Suprapubic skin (tissue), 4 donors: ENCODE results near the gene PLCD1. TPM values are rescaled to one million over a fixed set of nuclear protein-coding genes. Genes with fewer than 3 reads are reported as not detected.

Experiments used
- DNase-seq, 2 donors: peaks; one replicate each; pipeline ENCODE4 v3.0.0-alpha.2; 2019; ENCODE audit warnings: low spot score in 2 of 2
- H3K27ac ChIP-seq: fragments of 200-600 bp; sonication (generic); one replicate; pipeline ENCODE4 v1.5.1; 2019
- H3K27me3 ChIP-seq: fragments of 200-600 bp; sonication (generic); one replicate; pipeline ENCODE4 v1.5.1; 2019
- H3K36me3 ChIP-seq: fragments of 200-600 bp; sonication (generic); one replicate; pipeline ENCODE4 v1.5.1; 2019
- H3K4me1 ChIP-seq: fragments of 200-600 bp; sonication (generic); one replicate; pipeline ENCODE4 v1.5.1; 2019
- H3K4me3 ChIP-seq: fragments of 200-600 bp; sonication (generic); one replicate; pipeline ENCODE4 v1.5.1; 2019; ENCODE audit warnings: mild to moderate bottlenecking
- H3K9me3 ChIP-seq: fragments of 200-600 bp; sonication (generic); one replicate; pipeline ENCODE4 v1.5.1; 2019
- EP300 ChIP-seq: sonication (generic); formaldehyde crosslinking; IDR thresholded peaks from one replicate; pipeline ENCODE4 v1.6.1; 2017; ENCODE audit warnings: antibody characterized with exemption
- POLR2A ChIP-seq, 2 donors: fragments of 450-650 bp; IDR thresholded peaks; one replicate each; pipeline ENCODE4 v1.6.1; 2017; ENCODE audit warnings: antibody characterized with exemption in 2 of 2, mild to moderate bottlenecking in 2 of 2, moderate library complexity in 2 of 2
- POLR2AphosphoS5 ChIP-seq, 3 donors: sonication (generic); formaldehyde crosslinking; IDR thresholded peaks; one replicate each; pipeline ENCODE4 v1.6.1; 2017; ENCODE audit warnings: antibody characterized with exemption in 3 of 3
- WGBS: methylation state at CpG from one replicate; pipeline ENCODE4 v1.1.5; 2018; 5-methylcytosine and 5-hydroxymethylcytosine counted together
- total RNA-seq, 4 donors: library from RNA; depleted of rRNA; stranded (reverse); fragments of >200 nt; gene quantifications; one replicate each; pipeline ENCODE4 v1.1.0, GENCODE V29; 2016
- TF ChIP-seq, protein P1 (sequence below), 2 donors: fragments of 200-600 bp in 1 of 2; fragments of 450-650 bp in 1 of 2; sonication (generic) in 1 of 2; IDR thresholded peaks; one replicate each; pipeline ENCODE4 v1.5.1; 2016 to 2019; ENCODE audit warnings: antibody characterized with exemption in 2 of 2, mild to moderate bottlenecking in 1 of 2, moderate library complexity in 1 of 2

Gene PLCD1
- total RNA-seq, 4 donors from 2014 or later = 32.3 to 42.2 (median 39.3) TPM

DNA sequence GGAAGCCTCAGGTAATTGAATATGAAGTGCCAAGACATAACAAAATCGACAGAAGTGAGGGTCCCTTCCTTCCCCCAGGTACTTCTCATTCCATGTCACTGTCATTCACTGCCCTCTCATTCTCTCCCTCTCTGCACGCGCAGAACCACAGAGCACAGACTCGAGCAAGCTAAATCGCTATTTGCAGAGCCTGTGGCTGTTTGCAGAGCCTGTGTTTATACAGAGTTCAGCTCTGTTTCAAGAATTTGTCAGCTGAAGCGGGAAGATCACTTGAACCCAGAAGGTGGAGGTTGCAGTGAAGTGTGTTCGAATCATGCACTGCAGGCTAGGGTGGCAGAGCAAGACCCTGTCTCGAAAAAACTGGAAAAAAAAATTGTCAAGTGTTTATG is 36.4 kb downstream of the PLCD1 start:
- WGBS = 85% methylated on average over 8 of the region's 8 CpGs
- H3K36me3 ChIP-seq = peaks cover 6% of the 10 kb centered on the region
- peaks cover 36% of the 10 kb centered on the region for H3K4me1 ChIP-seq
- DNase-seq = no peak
- no peaks in the 10 kb centered on the region for H3K27me3 ChIP-seq
- no peak overlapping the region for H3K4me3 ChIP-seq
- no peak for TF ChIP-seq EP300
- no peak for TF ChIP-seq POLR2AphosphoS5 (IDR thresholded peaks at IDR 0.05)
- no peak for TF ChIP-seq POLR2A (IDR thresholded peaks at IDR 0.05)
- TF ChIP-seq, protein P1, sequence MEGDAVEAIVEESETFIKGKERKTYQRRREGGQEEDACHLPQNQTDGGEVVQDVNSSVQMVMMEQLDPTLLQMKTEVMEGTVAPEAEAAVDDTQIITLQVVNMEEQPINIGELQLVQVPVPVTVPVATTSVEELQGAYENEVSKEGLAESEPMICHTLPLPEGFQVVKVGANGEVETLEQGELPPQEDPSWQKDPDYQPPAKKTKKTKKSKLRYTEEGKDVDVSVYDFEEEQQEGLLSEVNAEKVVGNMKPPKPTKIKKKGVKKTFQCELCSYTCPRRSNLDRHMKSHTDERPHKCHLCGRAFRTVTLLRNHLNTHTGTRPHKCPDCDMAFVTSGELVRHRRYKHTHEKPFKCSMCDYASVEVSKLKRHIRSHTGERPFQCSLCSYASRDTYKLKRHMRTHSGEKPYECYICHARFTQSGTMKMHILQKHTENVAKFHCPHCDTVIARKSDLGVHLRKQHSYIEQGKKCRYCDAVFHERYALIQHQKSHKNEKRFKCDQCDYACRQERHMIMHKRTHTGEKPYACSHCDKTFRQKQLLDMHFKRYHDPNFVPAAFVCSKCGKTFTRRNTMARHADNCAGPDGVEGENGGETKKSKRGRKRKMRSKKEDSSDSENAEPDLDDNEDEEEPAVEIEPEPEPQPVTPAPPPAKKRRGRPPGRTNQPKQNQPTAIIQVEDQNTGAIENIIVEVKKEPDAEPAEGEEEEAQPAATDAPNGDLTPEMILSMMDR (IDR thresholded peaks at IDR 0.05) = no peak
- H3K9me3 ChIP-seq = no peaks in the 10 kb centered on the region
- H3K27ac ChIP-seq = peak overlapping the region; percentile 81

DNA sequence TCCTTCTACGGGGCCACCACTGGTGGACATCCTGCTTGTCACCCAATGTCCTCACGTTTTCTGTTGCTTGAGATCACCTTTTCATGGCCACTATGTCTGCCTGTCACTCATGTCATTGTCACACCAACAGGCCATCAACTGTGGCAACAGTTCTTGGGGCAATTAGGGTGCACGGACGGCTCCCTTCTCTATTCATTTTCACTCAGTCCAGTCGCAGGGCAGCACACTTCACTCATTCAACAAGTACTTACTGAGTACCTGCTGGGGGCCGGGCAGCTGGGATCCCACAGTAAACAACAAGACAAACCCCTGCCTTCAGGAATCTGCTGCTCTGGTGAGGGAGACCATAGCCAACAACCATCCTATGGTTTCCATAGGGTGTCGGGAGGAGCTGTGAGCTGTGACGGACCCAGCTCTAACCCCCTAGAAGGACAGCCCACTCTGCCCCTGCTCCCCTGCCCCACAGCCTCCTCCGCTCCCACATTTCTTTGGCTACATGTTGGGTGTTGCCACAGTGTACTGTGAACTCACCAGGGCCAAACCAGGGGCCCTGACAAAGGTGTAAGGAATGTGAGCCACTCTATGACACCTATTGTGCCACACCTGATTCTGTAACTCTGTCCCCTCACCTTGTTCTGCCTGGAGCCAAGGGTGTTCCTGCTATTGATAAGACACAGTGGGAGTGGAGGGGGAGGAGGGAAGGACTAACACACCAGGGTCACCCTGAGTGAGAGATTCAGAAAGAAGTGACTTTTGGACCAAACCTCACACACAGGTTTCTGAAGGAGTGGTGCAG is 37.0 kb downstream of the PLCD1 start:
- peak; percentile 55 to 63 for DNase-seq
- H3K36me3 ChIP-seq = peaks cover 6% of the 10 kb centered on the region
- no peaks in the 10 kb centered on the region for H3K27me3 ChIP-seq
- WGBS = 85% methylated on average over 7 of the region's 9 CpGs
- H3K4me1 ChIP-seq = peaks cover 31% of the 10 kb centered on the region
- H3K4me3 ChIP-seq = no peak overlapping the region
- TF ChIP-seq EP300 (no peak), POLR2A (IDR thresholded peaks at IDR 0.05) (no peak), POLR2AphosphoS5 (IDR thresholded peaks at IDR 0.05) (no peak)
- TF ChIP-seq, protein P1 (IDR thresholded peaks at IDR 0.05) = no peak
- H3K9me3 ChIP-seq = no peaks in the 10 kb centered on the region
- peak overlapping the region; percentile 81 for H3K27ac ChIP-seq

DNA sequence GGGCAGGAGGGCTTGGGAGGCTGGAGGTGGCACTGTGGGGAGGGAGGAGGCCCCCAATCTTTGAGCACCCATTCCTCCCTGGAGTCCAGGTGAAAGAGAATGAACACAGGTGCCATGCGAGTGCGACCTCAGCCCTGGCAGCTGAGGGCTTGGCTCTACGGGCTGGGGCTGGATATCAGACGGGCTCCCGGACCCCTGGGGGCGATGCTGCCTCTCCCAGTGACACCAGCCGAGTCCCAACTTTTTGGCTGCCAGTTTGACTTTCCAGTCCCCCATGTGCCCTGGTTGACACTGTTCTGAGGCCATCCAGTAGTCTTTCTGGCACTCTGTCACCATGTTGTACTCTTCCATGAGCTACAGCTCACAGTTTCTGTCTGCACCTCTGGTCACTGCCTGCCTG is 37.6 kb downstream of the PLCD1 start:
- TF ChIP-seq POLR2A (IDR thresholded peaks at IDR 0.05) (no peak), EP300 (no peak), POLR2AphosphoS5 (IDR thresholded peaks at IDR 0.05) (no peak)
- TF ChIP-seq, protein P1 (IDR thresholded peaks at IDR 0.05) = no peak
- Histone ChIP-seq H3K9me3 (no peaks in the 10 kb centered on the region), H3K4me3 (no peak overlapping the region), H3K27me3 (no peaks in the 10 kb centered on the region), H3K36me3 (peaks cover 6% of the 10 kb centered on the region), H3K27ac (no peak overlapping the region), H3K4me1 (peaks cover 33% of the 10 kb centered on the region)
- peak; percentile 45 to 57 for DNase-seq
- WGBS = 82% methylated on average over 7 of the region's 7 CpGs

DNA sequence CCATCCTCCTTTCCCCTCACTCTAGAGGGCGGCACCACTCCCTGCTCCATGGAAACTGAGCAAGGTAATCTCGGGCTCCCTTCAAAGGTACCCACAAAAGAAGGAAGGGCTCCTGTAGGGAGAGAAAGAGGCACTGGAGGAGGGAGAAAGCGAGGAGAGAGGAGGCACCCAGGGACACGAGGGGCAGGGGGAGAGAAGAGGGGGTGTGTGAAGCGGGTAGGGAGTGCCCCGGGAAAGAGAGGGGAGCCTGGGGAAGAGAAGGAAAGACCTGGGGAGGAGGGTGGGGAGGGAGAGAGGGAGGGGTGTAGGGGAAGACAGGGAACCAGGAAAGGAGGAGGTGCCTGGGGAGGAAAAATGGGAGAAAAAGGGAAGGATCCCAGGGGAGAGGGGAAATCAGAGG is 38.3 kb downstream of the PLCD1 start:
- Histone ChIP-seq H3K36me3 (peaks cover 6% of the 10 kb centered on the region), H3K9me3 (no peaks in the 10 kb centered on the region), H3K4me1 (peaks cover 39% of the 10 kb centered on the region), H3K4me3 (no peak overlapping the region), H3K27ac (no peak overlapping the region), H3K27me3 (no peaks in the 10 kb centered on the region)
- DNase-seq = no peak
- TF ChIP-seq EP300 (no peak), POLR2A (IDR thresholded peaks at IDR 0.05) (no peak), POLR2AphosphoS5 (IDR thresholded peaks at IDR 0.05) (no peak)
- TF ChIP-seq, protein P1 (IDR thresholded peaks at IDR 0.05) = no peak
- WGBS = 56% methylated on average over 6 of the region's 6 CpGs

DNA sequence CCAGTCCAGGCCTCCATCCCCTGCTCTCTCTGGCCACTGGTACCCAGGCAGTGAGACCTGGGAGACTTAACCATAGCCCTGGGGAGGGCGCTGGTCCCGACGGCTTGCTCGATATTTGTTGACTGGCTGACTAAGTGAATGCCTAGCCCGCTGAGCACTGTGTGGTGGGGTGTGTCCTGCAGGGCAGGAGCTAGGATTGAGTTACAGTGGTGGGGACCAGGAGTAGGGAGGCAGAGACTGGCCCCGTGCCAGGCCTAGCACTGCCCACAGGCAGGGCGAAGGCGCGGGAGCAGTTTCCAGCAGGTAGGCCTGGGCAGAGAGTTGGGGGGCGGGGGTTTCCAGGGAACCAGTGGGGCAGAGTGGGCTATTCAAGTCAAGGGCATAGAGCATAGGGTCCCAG is 38.9 kb downstream of the PLCD1 start, which contains the start of gene VILL:
Gene VILL, plus strand, starts transcription at position 260 of the 400 bp plus-strand sequence. CDS start 2,887 bp downstream, outside the sequence.
- DNase-seq = peak; percentile 68 to 78
- TF ChIP-seq EP300 (no peak), POLR2AphosphoS5 (IDR thresholded peaks at IDR 0.05) (no peak), POLR2A (IDR thresholded peaks at IDR 0.05) (no peak)
- TF ChIP-seq, protein P1 (IDR thresholded peaks at IDR 0.05) = no peak
- H3K9me3 ChIP-seq = no peaks in the 10 kb centered on the region
- H3K27me3 ChIP-seq = no peaks in the 10 kb centered on the region
- H3K36me3 ChIP-seq = peaks cover under 1% of the 10 kb centered on the region
- no peak within 1 kb of the TSS for H3K27ac ChIP-seq
- no peak within 1 kb of the TSS for H3K4me3 ChIP-seq
- H3K4me1 ChIP-seq = peaks cover 42% of the 10 kb centered on the region
- WGBS = 80% methylated on average over 8 of the region's 10 CpGs
